Measurements from ENCODE around the gene DYNC1LI1.

Gene DYNC1LI1

GRCh38 chr3:32575451-32576113 is 4.9 kb upstream of the DYNC1LI1 start:
- H3K4me3 ChIP-seq (ENCODE audit: low read depth, low read length): no peak overlapping the region
- in situ Hi-C loops (cut with HindIII; ENCODE audit: low sequenced_read_pairs): no loop called here
- DNase-seq (ENCODE audit: low read depth): no peak
- TF ChIP-seq CTCF (IDR thresholded peaks at IDR 0.05; ENCODE audit: low read depth, low read length, missing control alignments): no peak

GRCh38 chr3:32571192-32571485 is 481 bp upstream of the DYNC1LI1 start:
- in situ Hi-C loops (cut with HindIII; ENCODE audit: low sequenced_read_pairs): no loop called here
- no peak for DNase-seq (ENCODE audit: low read depth)
- H3K4me3 ChIP-seq (ENCODE audit: low read depth, low read length): peak overlapping the region; percentile 89
- no peak for TF ChIP-seq CTCF (IDR thresholded peaks at IDR 0.05; ENCODE audit: low read depth, low read length, missing control alignments)

GRCh38 chr3:32569540-32570420 is 878 bp downstream of the DYNC1LI1 start:
- peak overlapping the region; percentile 89 for H3K4me3 ChIP-seq (ENCODE audit: low read depth, low read length)
- DNase-seq (ENCODE audit: low read depth): no peak
- TF ChIP-seq CTCF (IDR thresholded peaks at IDR 0.05; ENCODE audit: low read depth, low read length, missing control alignments): no peak
- in situ Hi-C loops (cut with HindIII; ENCODE audit: low sequenced_read_pairs): no loop called here

GRCh38 chr3:32568953-32569352 is 1.7 kb downstream of the DYNC1LI1 start:
- no peak for TF ChIP-seq CTCF (IDR thresholded peaks at IDR 0.05; ENCODE audit: low read depth, low read length, missing control alignments)
- peak overlapping the region; percentile 89 for H3K4me3 ChIP-seq (ENCODE audit: low read depth, low read length)
- DNase-seq (ENCODE audit: low read depth): no peak
- in situ Hi-C loops (cut with HindIII; ENCODE audit: low sequenced_read_pairs): no loop called here

GRCh38 chr3:32564195-32564594 is 6.5 kb downstream of the DYNC1LI1 start:
- TF ChIP-seq CTCF (IDR thresholded peaks at IDR 0.05; ENCODE audit: low read depth, low read length, missing control alignments): no peak
- no peak overlapping the region for H3K4me3 ChIP-seq (ENCODE audit: low read depth, low read length)
- in situ Hi-C loops (cut with HindIII; ENCODE audit: low sequenced_read_pairs): no loop called here
- no peak for DNase-seq (ENCODE audit: low read depth)

- in situ Hi-C loops (cut with HindIII; ENCODE audit: low sequenced_read_pairs): no loop called here
- no peak for TF ChIP-seq CTCF (IDR thresholded peaks at IDR 0.05; ENCODE audit: low read depth, low read length, missing control alignments)
- H3K4me3 ChIP-seq (ENCODE audit: low read depth, low read length): no peak overlapping the region
- no peak for DNase-seq (ENCODE audit: low read depth)
Measured at GRCh38 chr3:32562640-32563039, 8.0 kb downstream of the DYNC1LI1 start.

All from astrocyte of the cerebellum (primary cell).